B cell (primary cell): ENCODE results near the gene CRY2. TPM values are rescaled to one million over a fixed set of nuclear protein-coding genes. Genes with fewer than 3 reads are reported as not detected.

ENCODE experiments used
- ATAC-seq: fragments of 200-7000 bp; cut with Tn5 transposase; one replicate; pipeline ENCODE4 v1.10.0; 2021; ENCODE audit warnings: low read depth, mild to moderate bottlenecking, moderate number of reproducible peaks, moderate library complexity
- CTCF ChIA-PET: fragments of 350-600 bp; sonication (Branson Sonifier 250); formaldehyde crosslinking; loops from one replicate; lab custom pipeline; 2021; ENCODE audit warnings: antibody characterized with exemption, inconsistent platforms; lab: Charles Lee
- POLR2A ChIA-PET: fragments of 350-600 bp; sonication (Branson Sonifier 250); formaldehyde crosslinking; loops from one replicate; lab custom pipeline; 2021; ENCODE audit warnings: antibody characterized with exemption; lab: Charles Lee
- DNase-seq: peaks from one replicate; pipeline ENCODE4 v3.0.0; 2013
- H2AFZ ChIP-seq: 2 replicates; pipeline ENCODE4 v1.6.1; 2012; ENCODE audit warnings: mild to moderate bottlenecking, low read depth, low read length; ENCODE audit not compliant: insufficient read depth, poor library complexity, severe bottlenecking
- H3K27ac ChIP-seq, 2 donors: 1 replicate in 1 of 2; 2 replicates in 1 of 2; pipeline ENCODE4 v1.5.1; 2012 to 2013; ENCODE audit warnings: low read length in 2 of 2, mild to moderate bottlenecking in 2 of 2, moderate library complexity in 1 of 2
- H3K27me3 ChIP-seq, 4 experiments: fragments of 200-600 bp in 1 of 4; sonication (generic) in 1 of 4; replicated peaks in 1 of 4; 1 replicate in 2 of 4; 2 replicates in 2 of 4; pipeline versions ENCODE4 v1.6.1 to v1.7.0; 2013 to 2016; ENCODE audit warnings: low read length in 3 of 4, mild to moderate bottlenecking in 2 of 4, mixed read lengths in 1 of 4, moderate library complexity in 1 of 4; ENCODE audit not compliant: insufficient read depth in 4 of 4, control insufficient read depth in 3 of 4; ENCODE audit errors: control extremely low read depth in 1 of 4
- H3K36me3 ChIP-seq, 2 experiments: replicated peaks in 1 of 2; 1 replicate in 1 of 2; 2 replicates in 1 of 2; pipeline versions ENCODE4 v1.6.1 to v1.7.1; 2013; ENCODE audit warnings: low read length in 1 of 2; ENCODE audit not compliant: insufficient read depth in 2 of 2, control insufficient read depth in 1 of 2; ENCODE audit errors: control extremely low read depth in 1 of 2, extremely low read depth in 1 of 2
- H3K4me1 ChIP-seq, 2 donors: fragments of 200-600 bp in 1 of 2; sonication (generic) in 1 of 2; 1 replicate in 1 of 2; 2 replicates in 1 of 2; pipeline versions ENCODE4 v1.5.1 to v1.6.1; 2013 to 2017; ENCODE audit warnings: low read length in 2 of 2; ENCODE audit not compliant: control insufficient read depth in 2 of 2, insufficient read depth in 2 of 2
- H3K4me2 ChIP-seq: replicated peaks from 2 replicates; pipeline ENCODE3; 2012; ENCODE audit warnings: mild to moderate bottlenecking, low read depth, low read length; ENCODE audit not compliant: poor library complexity, severe bottlenecking
- H3K4me3 ChIP-seq, 5 experiments: fragments of 200-600 bp in 1 of 5; sonication (generic) in 1 of 5; 1 replicate in 3 of 5; 2 replicates in 2 of 5; pipeline versions ENCODE4 v1.5.1 to v1.7.0; 2011 to 2016; ENCODE audit warnings: low read length in 4 of 5, mild to moderate bottlenecking in 4 of 5, low read depth in 2 of 5, control low read depth in 1 of 5, moderate library complexity in 1 of 5; ENCODE audit not compliant: insufficient read depth in 1 of 5; ENCODE audit errors: control extremely low read depth in 1 of 5, extremely low read depth in 1 of 5
- H3K79me2 ChIP-seq: fragments of 200-600 bp; sonication (generic); one replicate; pipeline ENCODE4 v1.6.0; 2016; ENCODE audit warnings: low read length; ENCODE audit not compliant: control insufficient read depth, insufficient read depth
- H3K9ac ChIP-seq: fragments of 200-600 bp; sonication (generic); 2 replicates; pipeline ENCODE4 v1.6.1; 2017; ENCODE audit warnings: mild to moderate bottlenecking, low read length, moderate library complexity
- H3K9me3 ChIP-seq, 3 donors: one replicate each; pipeline versions ENCODE4 v1.6.1 to v1.7.1; 2013; ENCODE audit warnings: low read length in 2 of 3; ENCODE audit not compliant: control insufficient read depth in 2 of 3, insufficient read depth in 1 of 3; ENCODE audit errors: control extremely low read depth in 1 of 3
- H4K20me1 ChIP-seq: 2 replicates; pipeline ENCODE4 v1.6.0; 2012; ENCODE audit warnings: mild to moderate bottlenecking, low read length; ENCODE audit not compliant: insufficient read depth, control insufficient read depth, poor library complexity, severe bottlenecking
- H3K27ac Mint-ChIP-seq: one replicate; pipeline ENCODE4 v1.8.0; 2021; ENCODE audit warnings: mixed read lengths
- H3K27me3 Mint-ChIP-seq: one replicate; pipeline ENCODE4 v1.8.0; 2021; ENCODE audit warnings: mixed read lengths
- H3K4me1 Mint-ChIP-seq: one replicate; pipeline ENCODE4 v1.8.0; 2021; ENCODE audit warnings: mixed read lengths
- H3K4me3 Mint-ChIP-seq: one replicate; pipeline ENCODE4 v1.8.0; 2021; ENCODE audit warnings: mixed read lengths
- H3K9me3 Mint-ChIP-seq: one replicate; pipeline ENCODE4 v1.8.0; 2022; ENCODE audit warnings: mixed read lengths; ENCODE audit not compliant: insufficient read depth
- CTCF ChIP-seq: fragments of 200-600 bp; IDR thresholded peaks from one replicate; pipeline ENCODE4 v1.8.0; 2022; ENCODE audit warnings: antibody characterized with exemption, mild to moderate bottlenecking
- EZH2 ChIP-seq: IDR thresholded peaks from 2 replicates; pipeline ENCODE4 v1.6.1; 2012; ENCODE audit warnings: borderline replicate concordance, low read depth, mild to moderate bottlenecking, moderate library complexity, low read length; ENCODE audit not compliant: insufficient read depth, poor library complexity, severe bottlenecking
- WGBS: methylation state at CpG from one replicate; pipeline ENCODE4 v1.1.5; 2013; ENCODE audit warnings: missing lambda C conversion rate; ENCODE audit not compliant: insufficient coverage; 5-methylcytosine and 5-hydroxymethylcytosine counted together
- intact Hi-C: fragments of 100-400 bp; cut with micrococcal nuclease; formaldehyde crosslinking; loops from one replicate; pipeline ENCODE4 v1.10.0; 2022
- polyA plus RNA-seq: library from polyadenylated mRNA; depleted of rRNA; stranded (reverse); fragments of >200 nt; gene quantifications from 2 replicates; pipeline ENCODE4 v1.2.3, GENCODE V29; 2012
- total RNA-seq, 2 donors: library from RNA; stranded (reverse); fragments of 120-200 nt in 1 of 2; gene quantifications; 1 replicate in 1 of 2; 2 replicates in 1 of 2; pipeline versions ENCODE4 v1.2.3 to v1.2.4, GENCODE V29; 2013 to 2022

The CRY2 gene
- total and polyA plus RNA-seq, 2 donors (not counting 1 experiment from before 2014, with no cell fraction given) = 20.4 to 65.1 TPM

DNA sequence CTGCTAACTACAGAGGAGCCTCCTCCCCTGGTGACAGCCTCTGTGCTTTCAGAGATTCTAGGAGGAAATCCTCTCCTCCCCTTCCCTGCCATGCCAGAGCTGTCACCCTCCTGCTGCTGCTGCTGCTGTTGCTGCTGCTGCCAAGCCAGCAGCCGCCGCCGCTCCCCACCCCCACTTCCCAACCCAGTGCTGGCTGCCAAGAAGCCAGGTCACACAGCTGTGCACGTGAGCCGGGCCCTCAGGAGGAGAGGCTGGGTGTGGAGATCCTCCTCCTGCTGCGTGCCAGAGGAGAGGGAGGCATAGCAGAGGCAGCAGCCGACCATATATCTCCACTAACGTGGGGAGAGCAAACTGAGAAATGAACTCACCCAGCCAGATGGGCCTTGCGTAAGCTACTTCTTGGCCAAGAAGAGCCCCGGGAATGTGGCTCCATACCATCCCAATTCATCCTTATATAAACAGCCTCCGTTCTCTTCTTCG is 12.4 kb downstream of the CRY2 start:
- TF ChIP-seq CTCF (no peak), EZH2 (no peak)
- Histone ChIP-seq H3K36me3 (peaks cover 6 to 95% of the 10 kb centered on the region in 2 experiments), H3K9me3 (no peaks in the 10 kb centered on the region), H3K27me3 (no peaks in the 10 kb centered on the region), H3K4me1 (no peaks in the 10 kb centered on the region), H3K27ac (no peak overlapping the region), H3K9ac (no peak overlapping the region), H4K20me1 (peaks cover 61% of the 10 kb centered on the region), H2AFZ (no peak overlapping the region), H3K79me2 (peaks cover 34% of the 10 kb centered on the region), H3K4me2 (no peak overlapping the region), H3K4me3 (no peak overlapping the region)
- intact Hi-C loops = no loop called here
- H3K4me1 Mint-ChIP-seq = no peaks in the 10 kb centered on the region
- ChIA-PET POLR2A (no interaction called here), CTCF (interaction anchor here (0.7 to 1.6 kb wide), 6 partner anchors 12 to 135 kb away, joined by 3 to 6 read pairs (median 4); partner anchors contain the start of gene CRY2)
- no peaks in the 10 kb centered on the region for H3K9me3 Mint-ChIP-seq
- no peak overlapping the region for H3K27ac Mint-ChIP-seq
- DNase-seq (no peak), ATAC-seq (no peak)
- no peak overlapping the region for H3K4me3 Mint-ChIP-seq
- H3K27me3 Mint-ChIP-seq = no peaks in the 10 kb centered on the region
- WGBS = 95% methylated on average over 10 of the region's 12 CpGs

- 100% methylated on average over 3 of the region's 5 CpGs for WGBS
- intact Hi-C loops = no loop called here
- TF ChIP-seq CTCF = no peak
- no peak overlapping the region for H3K27ac Mint-ChIP-seq
- Histone ChIP-seq H3K4me2 (no peak overlapping the region), H4K20me1 (peaks cover 55% of the 10 kb centered on the region), H3K36me3 (peaks cover 6 to 95% of the 10 kb centered on the region in 2 experiments), H3K4me3 (no peak overlapping the region), H3K27ac (no peak overlapping the region), H3K9me3 (no peaks in the 10 kb centered on the region), H3K27me3 (no peaks in the 10 kb centered on the region), H3K79me2 (peaks cover 28% of the 10 kb centered on the region), H3K9ac (no peak overlapping the region), H3K4me1 (no peaks in the 10 kb centered on the region), H2AFZ (no peak overlapping the region)
- H3K9me3 Mint-ChIP-seq = no peaks in the 10 kb centered on the region
- H3K27me3 Mint-ChIP-seq = no peaks in the 10 kb centered on the region
- ChIA-PET POLR2A (no interaction called here), CTCF (interaction anchor here (0.7 to 1.4 kb wide), 5 partner anchors 11 to 135 kb away, joined by 3 to 6 read pairs (median 4); partner anchors contain the start of gene CRY2)
- H3K4me1 Mint-ChIP-seq = no peaks in the 10 kb centered on the region
- no peak overlapping the region for H3K4me3 Mint-ChIP-seq
- no peak for ATAC-seq
- no peak for DNase-seq
Observed at GRCh38 chr11:45860348-45860747, 13.1 kb downstream of the CRY2 start.
